ENCODE measurements around the gene PTPRT.

DNA sequence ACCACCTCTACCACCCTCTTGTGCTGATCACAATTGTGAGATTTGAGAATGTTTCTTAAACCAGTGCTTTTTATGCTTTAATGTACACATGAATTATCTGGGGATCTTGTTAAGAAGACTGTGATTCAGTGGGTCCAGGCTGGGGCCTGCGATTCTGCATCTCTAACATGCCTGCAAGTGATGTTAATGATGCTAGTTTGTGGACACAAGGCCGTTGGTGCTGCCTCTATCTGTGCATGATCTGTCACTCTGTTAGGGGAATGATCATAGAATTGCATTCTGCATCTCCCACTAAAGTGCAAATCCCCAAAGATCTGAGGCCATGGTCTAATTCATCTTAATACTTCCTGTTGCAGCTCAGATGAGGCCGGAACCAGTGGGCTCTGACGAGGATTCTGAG, 746.5 kb downstream of the PTPRT start:
- TF ChIP-seq POLR2A (IDR thresholded peaks at IDR 0.05; ENCODE audit: low read depth, low read length) (no peak), RUNX3 (IDR thresholded peaks at IDR 0.05; ENCODE audit: low read length) (no peak), POLR2AphosphoS5 (IDR thresholded peaks at IDR 0.05; ENCODE audit: low read length) (no peak)
- TF ChIP-seq, protein P1, sequence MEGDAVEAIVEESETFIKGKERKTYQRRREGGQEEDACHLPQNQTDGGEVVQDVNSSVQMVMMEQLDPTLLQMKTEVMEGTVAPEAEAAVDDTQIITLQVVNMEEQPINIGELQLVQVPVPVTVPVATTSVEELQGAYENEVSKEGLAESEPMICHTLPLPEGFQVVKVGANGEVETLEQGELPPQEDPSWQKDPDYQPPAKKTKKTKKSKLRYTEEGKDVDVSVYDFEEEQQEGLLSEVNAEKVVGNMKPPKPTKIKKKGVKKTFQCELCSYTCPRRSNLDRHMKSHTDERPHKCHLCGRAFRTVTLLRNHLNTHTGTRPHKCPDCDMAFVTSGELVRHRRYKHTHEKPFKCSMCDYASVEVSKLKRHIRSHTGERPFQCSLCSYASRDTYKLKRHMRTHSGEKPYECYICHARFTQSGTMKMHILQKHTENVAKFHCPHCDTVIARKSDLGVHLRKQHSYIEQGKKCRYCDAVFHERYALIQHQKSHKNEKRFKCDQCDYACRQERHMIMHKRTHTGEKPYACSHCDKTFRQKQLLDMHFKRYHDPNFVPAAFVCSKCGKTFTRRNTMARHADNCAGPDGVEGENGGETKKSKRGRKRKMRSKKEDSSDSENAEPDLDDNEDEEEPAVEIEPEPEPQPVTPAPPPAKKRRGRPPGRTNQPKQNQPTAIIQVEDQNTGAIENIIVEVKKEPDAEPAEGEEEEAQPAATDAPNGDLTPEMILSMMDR (IDR thresholded peaks at IDR 0.05 in 2 of 3, conservative IDR thresholded peaks at IDR 0.05 in 1 of 3; ENCODE audit: control insufficient read depth in 2 of 3, extremely low read depth in 1 of 3, insufficient read depth in 1 of 3, low read depth in 3 of 3, low read length in 3 of 3) = no peak
- TF ChIP-seq, protein P2, sequence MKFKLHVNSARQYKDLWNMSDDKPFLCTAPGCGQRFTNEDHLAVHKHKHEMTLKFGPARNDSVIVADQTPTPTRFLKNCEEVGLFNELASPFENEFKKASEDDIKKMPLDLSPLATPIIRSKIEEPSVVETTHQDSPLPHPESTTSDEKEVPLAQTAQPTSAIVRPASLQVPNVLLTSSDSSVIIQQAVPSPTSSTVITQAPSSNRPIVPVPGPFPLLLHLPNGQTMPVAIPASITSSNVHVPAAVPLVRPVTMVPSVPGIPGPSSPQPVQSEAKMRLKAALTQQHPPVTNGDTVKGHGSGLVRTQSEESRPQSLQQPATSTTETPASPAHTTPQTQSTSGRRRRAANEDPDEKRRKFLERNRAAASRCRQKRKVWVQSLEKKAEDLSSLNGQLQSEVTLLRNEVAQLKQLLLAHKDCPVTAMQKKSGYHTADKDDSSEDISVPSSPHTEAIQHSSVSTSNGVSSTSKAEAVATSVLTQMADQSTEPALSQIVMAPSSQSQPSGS (IDR thresholded peaks at IDR 0.05; ENCODE audit: low read length) = no peak
